ENCODE data around the gene ARID5B.

The ARID5B gene

GRCh38 chr10:62056219-62056618 is 154.7 kb downstream of the ARID5B start:
- no peak for DNase-seq

GRCh38 chr10:62056698-62057097 is 155.2 kb downstream of the ARID5B start:
- DNase-seq = no peak

- no peak for DNase-seq
These were observed 155.9 kb downstream of the ARID5B start for GRCh38 chr10:62057359-62057758.

GRCh38 chr10:62057850-62058249 is 156.4 kb downstream of the ARID5B start:
- no peak for DNase-seq

- DNase-seq = no peak
These were observed 157.0 kb downstream of the ARID5B start for GRCh38 chr10:62058476-62058875.

GRCh38 chr10:62058896-62059216 is 157.4 kb downstream of the ARID5B start:
- no peak for DNase-seq

- DNase-seq = no peak
These were observed 157.9 kb downstream of the ARID5B start for GRCh38 chr10:62059217-62059920.

- no peak for DNase-seq
These were observed 160.5 kb downstream of the ARID5B start for GRCh38 chr10:62062028-62062427.

GRCh38 chr10:62062752-62063512 is 161.4 kb downstream of the ARID5B start:
- DNase-seq = no peak

GRCh38 chr10:62063795-62064472 is 162.4 kb downstream of the ARID5B start:
- no peak for DNase-seq

GRCh38 chr10:62067560-62067959 is 166.1 kb downstream of the ARID5B start:
- DNase-seq = no peak

- no peak for DNase-seq
These were observed 167.0 kb downstream of the ARID5B start for GRCh38 chr10:62068464-62068863.

- DNase-seq = no peak
These were observed 168.1 kb downstream of the ARID5B start for GRCh38 chr10:62069452-62070178.

GRCh38 chr10:62071846-62072281 is 170.4 kb downstream of the ARID5B start:
- DNase-seq = no peak

GRCh38 chr10:62072901-62073300 is 171.4 kb downstream of the ARID5B start:
- DNase-seq = no peak

- DNase-seq = no peak
These were observed 171.9 kb downstream of the ARID5B start for GRCh38 chr10:62073429-62073828.

GRCh38 chr10:62075414-62075813 is 173.9 kb downstream of the ARID5B start:
- DNase-seq = no peak

- DNase-seq = no peak
These were observed 174.4 kb downstream of the ARID5B start for GRCh38 chr10:62075912-62076311.

- DNase-seq = no peak
These were observed 175.4 kb downstream of the ARID5B start for GRCh38 chr10:62076891-62077290.

- DNase-seq = no peak
These were observed 176.0 kb downstream of the ARID5B start for GRCh38 chr10:62077330-62078015.

- no peak for DNase-seq
These were observed 178.5 kb downstream of the ARID5B start for GRCh38 chr10:62079885-62080559.

GRCh38 chr10:62080905-62081304 is 179.4 kb downstream of the ARID5B start:
- DNase-seq = no peak
